NCI-H774 (cell line): ENCODE data around the gene RPUSD3.
"Not testable (repeated sequence)": the region's sequence is repeated elsewhere in the genome, so short reads cannot be mapped to it uniquely, and the experiment has no call there.

Experiments
- DNase-seq: peaks from one replicate; lab custom pipeline; 2025; lab: John Stamatoyannopoulos, UW

Gene RPUSD3

GRCh38 chr3:9865125-9865637, 21.4 kb upstream of the RPUSD3 start:
- not testable (repeated sequence) for DNase-seq

- no peak for DNase-seq
Measured at GRCh38 chr3:9864200-9864927, 20.6 kb upstream of the RPUSD3 start.

GRCh38 chr3:9863058-9863772, 19.4 kb upstream of the RPUSD3 start:
- DNase-seq, result no peak

GRCh38 chr3:9862391-9863057, 18.7 kb upstream of the RPUSD3 start:
- DNase-seq, result peak; percentile 21

- DNase-seq, result no peak
Measured at GRCh38 chr3:9861626-9862130, 17.9 kb upstream of the RPUSD3 start.

- no peak for DNase-seq
Measured at GRCh38 chr3:9861201-9861600, 17.4 kb upstream of the RPUSD3 start.

GRCh38 chr3:9859530-9860025, 15.8 kb upstream of the RPUSD3 start:
- DNase-seq, result no peak

GRCh38 chr3:9855594-9855993, 11.8 kb upstream of the RPUSD3 start:
- DNase-seq, result no peak

GRCh38 chr3:9854291-9854940, 10.6 kb upstream of the RPUSD3 start:
- DNase-seq, result not testable (repeated sequence)

- no peak for DNase-seq
Measured at GRCh38 chr3:9852528-9852927, 8.7 kb upstream of the RPUSD3 start.

GRCh38 chr3:9851926-9852325, 8.1 kb upstream of the RPUSD3 start:
- not testable (repeated sequence) for DNase-seq

GRCh38 chr3:9851383-9851782, 7.6 kb upstream of the RPUSD3 start:
- not testable (repeated sequence) for DNase-seq

GRCh38 chr3:9848860-9849259, 5.1 kb upstream of the RPUSD3 start:
- DNase-seq, result not testable (repeated sequence)

- not testable (repeated sequence) for DNase-seq
Measured at GRCh38 chr3:9847870-9848269, 4.1 kb upstream of the RPUSD3 start.

GRCh38 chr3:9846931-9847488, 3.2 kb upstream of the RPUSD3 start:
- no peak for DNase-seq

GRCh38 chr3:9846231-9846630, 2.4 kb upstream of the RPUSD3 start:
- DNase-seq, result no peak

- no peak for DNase-seq
Measured at GRCh38 chr3:9841015-9841414, 2.8 kb downstream of the RPUSD3 start.

GRCh38 chr3:9838856-9839255, 5.0 kb downstream of the RPUSD3 start:
- DNase-seq, result no peak

GRCh38 chr3:9837701-9838582, 5.9 kb downstream of the RPUSD3 start:
- no peak for DNase-seq
